CD14-positive monocyte (primary cell): ENCODE measurements around the gene PRDX3. TPM values are rescaled to one million over a fixed set of nuclear protein-coding genes. Genes with fewer than 3 reads are reported as not detected.

ENCODE experiments used
- DNase-seq, 3 donors: peaks; one replicate each; pipeline ENCODE4 v3.0.0-alpha.2; 2011 to 2022
- H2AFZ ChIP-seq: 2 replicates; pipeline ENCODE4 v1.6.0; 2012; ENCODE audit warnings: mild to moderate bottlenecking, low read depth, low read length, inconsistent platforms; ENCODE audit not compliant: insufficient read depth, poor library complexity, severe bottlenecking
- H3K27ac ChIP-seq, 2 donors: 1 replicate in 1 of 2; 2 replicates in 1 of 2; pipeline ENCODE4 v1.5.1; 2012 to 2013; ENCODE audit warnings: low read length in 2 of 2, control low read depth in 1 of 2, inconsistent platforms in 1 of 2, low read depth in 1 of 2, mild to moderate bottlenecking in 1 of 2
- H3K27me3 ChIP-seq, 2 donors: one replicate each; pipeline versions ENCODE4 v1.6.0 to v1.6.1; 2011 to 2013; ENCODE audit warnings: low read length in 2 of 2; ENCODE audit not compliant: control insufficient read depth in 2 of 2, insufficient read depth in 2 of 2
- H3K36me3 ChIP-seq, 2 donors: replicated peaks in 1 of 2; 1 replicate in 1 of 2; 2 replicates in 1 of 2; pipeline versions ENCODE4 v1.5.1 to v1.6.1; 2012 to 2013; ENCODE audit warnings: low read length in 2 of 2, control low read depth in 1 of 2, inconsistent platforms in 1 of 2, mild to moderate bottlenecking in 1 of 2; ENCODE audit not compliant: insufficient read depth in 2 of 2, control insufficient read depth in 1 of 2
- H3K4me1 ChIP-seq, 2 donors: 1 replicate in 1 of 2; 2 replicates in 1 of 2; pipeline versions ENCODE4 v1.5.1 to v1.6.1; 2012 to 2013; ENCODE audit warnings: low read length in 2 of 2, control low read depth in 1 of 2, inconsistent platforms in 1 of 2, mild to moderate bottlenecking in 1 of 2, moderate library complexity in 1 of 2; ENCODE audit not compliant: insufficient read depth in 2 of 2, control insufficient read depth in 1 of 2
- H3K4me2 ChIP-seq: replicated peaks from 2 replicates; pipeline ENCODE3; 2012; ENCODE audit warnings: low read length, moderate library complexity, mild to moderate bottlenecking; ENCODE audit not compliant: poor library complexity, severe bottlenecking; ENCODE audit errors: extremely low read depth
- H3K4me3 ChIP-seq, 3 experiments: fragments of 200-600 bp in 1 of 3; sonication (generic) in 1 of 3; replicated peaks in 1 of 3; 1 replicate in 2 of 3; 2 replicates in 1 of 3; pipeline ENCODE4 v1.5.1; 2011 to 2013; ENCODE audit warnings: low read length in 3 of 3, mild to moderate bottlenecking in 3 of 3, control low read depth in 2 of 3, low read depth in 2 of 3, inconsistent platforms in 1 of 3, moderate library complexity in 1 of 3
- H3K79me2 ChIP-seq: 2 replicates; pipeline ENCODE4 v1.6.0; 2012; ENCODE audit warnings: mild to moderate bottlenecking, control low read depth, inconsistent platforms, low read length, moderate library complexity; ENCODE audit not compliant: insufficient read depth
- H3K9ac ChIP-seq: 2 replicates; pipeline ENCODE4 v1.6.0; 2017; ENCODE audit warnings: low read length, mild to moderate bottlenecking; ENCODE audit not compliant: insufficient read depth, poor library complexity, severe bottlenecking
- H3K9me3 ChIP-seq, 2 donors: replicated peaks in 1 of 2; 1 replicate in 1 of 2; 2 replicates in 1 of 2; pipeline versions ENCODE4 v1.5.1 to v1.6.1; 2012 to 2013; ENCODE audit warnings: low read length in 2 of 2, control low read depth in 1 of 2; ENCODE audit not compliant: control insufficient read depth in 1 of 2, insufficient read depth in 1 of 2
- H4K20me1 ChIP-seq: 2 replicates; pipeline ENCODE4 v1.6.0; 2012; ENCODE audit warnings: mild to moderate bottlenecking, low read length, control low read depth, moderate library complexity; ENCODE audit not compliant: insufficient read depth
- H3K27ac Mint-ChIP-seq, 7 donors: one replicate each; pipeline ENCODE4 v1.8.0; 2020; ENCODE audit warnings: mild to moderate bottlenecking in 7 of 7, mixed read lengths in 7 of 7, moderate library complexity in 6 of 7, inconsistent platforms in 2 of 7
- H3K27me3 Mint-ChIP-seq, 3 donors: one replicate each; pipeline ENCODE4 v1.8.0; 2021 to 2022; ENCODE audit warnings: low read depth in 3 of 3, mild to moderate bottlenecking in 3 of 3, mixed read lengths in 3 of 3, moderate library complexity in 3 of 3, inconsistent platforms in 1 of 3
- H3K36me3 Mint-ChIP-seq, 2 donors: one replicate each; pipeline ENCODE4 v1.8.0; 2020; ENCODE audit warnings: mixed read lengths in 2 of 2, inconsistent platforms in 1 of 2, mild to moderate bottlenecking in 1 of 2
- H3K4me1 Mint-ChIP-seq: one replicate; pipeline ENCODE4 v1.8.0; 2020; ENCODE audit warnings: mild to moderate bottlenecking, mixed read lengths
- H3K4me3 Mint-ChIP-seq, 2 donors: one replicate each; pipeline ENCODE4 v1.8.0; 2020; ENCODE audit warnings: mild to moderate bottlenecking in 2 of 2, mixed read lengths in 2 of 2, moderate library complexity in 1 of 2
- H3K9me3 Mint-ChIP-seq, 7 donors: one replicate each; pipeline ENCODE4 v1.8.0; 2020 to 2022; ENCODE audit warnings: mixed read lengths in 7 of 7, mild to moderate bottlenecking in 6 of 7, moderate library complexity in 6 of 7, inconsistent platforms in 2 of 7
- CTCF ChIP-seq: fragments of 200-600 bp; IDR thresholded peaks from one replicate; pipeline ENCODE4 v1.8.0; 2022; ENCODE audit warnings: antibody characterized with exemption, mild to moderate bottlenecking
- WGBS: methylation state at CpG from one replicate; pipeline ENCODE4 v1.1.5; 2013; ENCODE audit warnings: missing lambda C conversion rate; ENCODE audit not compliant: insufficient coverage; 5-methylcytosine and 5-hydroxymethylcytosine counted together
- intact Hi-C, 2 donors: fragments of 100-400 bp; cut with micrococcal nuclease; formaldehyde crosslinking; loops; one replicate each; pipeline versions ENCODE4 v1.15.0 to v1.15.1; 2023
- polyA plus RNA-seq, 3 donors: library from polyadenylated mRNA; depleted of rRNA in 1 of 3; unstranded in 2 of 3; stranded (reverse) in 1 of 3; fragments of 300-500 nt in 2 of 3; fragments of >200 nt in 1 of 3; fragmentation: Illumina TruSeq in 2 of 3; gene quantifications; 1 replicate in 2 of 3; 2 replicates in 1 of 3; pipeline ENCODE4 v1.2.3, GENCODE V29; 2012 to 2021

The PRDX3 gene
- polyA plus RNA-seq, 3 donors = 81.9 to 459 (median 410) TPM

- H3K36me3 ChIP-seq = peaks cover 0 to 4% of the 10 kb centered on the region in 2 donors
- Mint-ChIP-seq H3K27me3 (peaks cover 3 to 16% (median 16%) of the 10 kb centered on the region in 3 donors), H3K9me3 (peaks cover 0 to 1% (median 0%) of the 10 kb centered on the region in 7 donors), H3K4me1 (peaks cover 64% of the 10 kb centered on the region), H3K27ac (no peak overlapping the region), H3K4me3 (no peak overlapping the region), H3K36me3 (peaks cover 6 to 7% of the 10 kb centered on the region in 2 donors)
- no peak for DNase-seq
- H3K4me1 ChIP-seq = peaks cover 53 to 70% of the 10 kb centered on the region in 2 donors
- H3K4me2 ChIP-seq = no peak overlapping the region
- no peak overlapping the region for H3K9ac ChIP-seq
- H3K27ac ChIP-seq = no peak overlapping the region
- no peaks in the 10 kb centered on the region for H4K20me1 ChIP-seq
- no peaks in the 10 kb centered on the region for H3K9me3 ChIP-seq
- H3K79me2 ChIP-seq = peaks cover 14% of the 10 kb centered on the region
- H2AFZ ChIP-seq = no peak overlapping the region
- H3K27me3 ChIP-seq = no peaks in the 10 kb centered on the region
- no peak overlapping the region for H3K4me3 ChIP-seq
- intact Hi-C loops = no loop called here
- WGBS = no CpG with 5 or more reads among the region's 2 CpGs
- no peak for TF ChIP-seq CTCF
Observed at GRCh38 chr10:119210633-119211032, 32.0 kb upstream of the PRDX3 start.

- WGBS = 5% methylated on average over 2 of the region's 9 CpGs
- peak overlapping the region; percentile 84 for H3K4me2 ChIP-seq
Observed at GRCh38 chr10:119209736-119210355, 31.2 kb upstream of the PRDX3 start.

More at GRCh38 chr10:119209736-119210355, 31.2 kb upstream of the PRDX3 start:
- Histone ChIP-seq H3K4me1 (peaks cover 49 to 63% of the 10 kb centered on the region in 2 donors), H3K4me3 (peak overlapping the region in 1 of 3 experiments; percentile 80), H4K20me1 (no peaks in the 10 kb centered on the region), H3K79me2 (peaks cover 14% of the 10 kb centered on the region), H3K9ac (no peak overlapping the region), H3K36me3 (peaks cover 0 to 4% of the 10 kb centered on the region in 2 donors), H2AFZ (no peak overlapping the region), H3K27ac (no peak overlapping the region), H3K9me3 (no peaks in the 10 kb centered on the region), H3K27me3 (no peaks in the 10 kb centered on the region)
- peak; percentile 52 for TF ChIP-seq CTCF
- Mint-ChIP-seq H3K27ac (peak overlapping the region in 2 of 7 donors; percentile 0 to 63), H3K4me3 (peak overlapping the region; percentile 95 to 96), H3K9me3 (peaks cover 0 to 1% (median 0%) of the 10 kb centered on the region in 7 donors), H3K27me3 (peaks cover 3 to 16% (median 16%) of the 10 kb centered on the region in 3 donors), H3K4me1 (peaks cover 59% of the 10 kb centered on the region), H3K36me3 (peaks cover 6 to 7% of the 10 kb centered on the region in 2 donors)
- no peak for DNase-seq
- intact Hi-C loops = loop anchor here in 1 of 2 donors (10.0 kb wide), 2 partner anchors 95 to 455 kb away; partner anchors contain the start of gene CACUL1
